PFSK-1 (cell line): ENCODE measurements around the gene CENPX.

Source experiments
- FOXP2 ChIP-seq: optimal IDR thresholded peaks from 2 replicates; pipeline ENCODE3; 2011; ENCODE audit warnings: borderline replicate concordance, control low read depth, inconsistent platforms; ENCODE audit not compliant: insufficient read depth; ENCODE audit errors: extremely low read length, extremely low read depth
- POLR2AphosphoS5 ChIP-seq: IDR thresholded peaks from 2 replicates; pipeline ENCODE4 v1.6.1; 2012; ENCODE audit warnings: low read depth, mild to moderate bottlenecking, control low read depth, low read length, moderate library complexity
- REST ChIP-seq, 2 experiments: IDR thresholded peaks; 2 replicates each; pipeline versions ENCODE4 v1.6.1 to v1.8.0; 2011 to 2012; ENCODE audit warnings: low read depth in 2 of 2, low read length in 2 of 2, control low read depth in 1 of 2, inconsistent platforms in 1 of 2, mild to moderate bottlenecking in 1 of 2, moderate library complexity in 1 of 2; ENCODE audit not compliant: insufficient read depth in 1 of 2
- SIN3A ChIP-seq: IDR thresholded peaks from 2 replicates; pipeline ENCODE4 v1.6.1; 2012; ENCODE audit warnings: mild to moderate bottlenecking, low read length, moderate library complexity, borderline replicate concordance; ENCODE audit not compliant: insufficient read depth
- TAF1 ChIP-seq: IDR thresholded peaks from 2 replicates; pipeline ENCODE4 v1.6.1; 2012; ENCODE audit warnings: low read length, control low read depth, borderline replicate concordance; ENCODE audit not compliant: insufficient read depth

The CENPX gene

GRCh38 chr17:82051776-82052637 lies 29.3 kb upstream of the CENPX start, which contains the start of the genes GPS1 and RFNG:
Gene GPS1, plus strand, starts transcription at chr17:82051898. Its CDS starts 34 bp downstream, at chr17:82051932.
Gene RFNG, minus strand, starts transcription at chr17:82051811. Its CDS starts 45 bp downstream, at chr17:82051766.
- TF ChIP-seq REST (IDR thresholded peaks at IDR 0.05; ENCODE audit: insufficient read depth in 1 of 2, low read depth in 2 of 2, low read length in 2 of 2) (peak in 1 of 2 experiments; percentile 21; a peak in 1 of 4 replicates), SIN3A (no peak), TAF1 (0 out of 2 replicates have a peak, but pooled peaks have one; percentile 30), POLR2AphosphoS5 (no peak; the same call in 1 of the 2 replicates), FOXP2 (no peak)

- TF ChIP-seq POLR2AphosphoS5 (no peak), FOXP2 (no peak), SIN3A (no peak), TAF1 (no peak), REST (IDR thresholded peaks at IDR 0.05; ENCODE audit: insufficient read depth in 1 of 2, low read depth in 2 of 2, low read length in 2 of 2) (no peak)
Observed at GRCh38 chr17:82050761-82051641, 28.3 kb upstream of the CENPX start.

- TF ChIP-seq POLR2AphosphoS5 (no peak), SIN3A (no peak), REST (IDR thresholded peaks at IDR 0.05; ENCODE audit: insufficient read depth in 1 of 2, low read depth in 2 of 2, low read length in 2 of 2) (no peak), FOXP2 (no peak), TAF1 (no peak)
Observed at GRCh38 chr17:82050152-82050760, 27.6 kb upstream of the CENPX start.

GRCh38 chr17:82049521-82049971 lies 26.9 kb upstream of the CENPX start:
- TF ChIP-seq FOXP2 (no peak), REST (IDR thresholded peaks at IDR 0.05; ENCODE audit: insufficient read depth in 1 of 2, low read depth in 2 of 2, low read length in 2 of 2) (no peak), SIN3A (no peak), TAF1 (no peak)
